ENCODE data around the gene LRFN3.

The LRFN3 gene

GRCh38 chr19:35895911-35896642 is 40.1 kb upstream of the LRFN3 start:
- Histone ChIP-seq H3K27me3 (replicated peaks; ENCODE audit: insufficient read depth, low read length) (no peaks in the 10 kb centered on the region), H4K20me1 (ENCODE audit: insufficient read depth, low read length) (no peaks in the 10 kb centered on the region), H3K36me3 (replicated peaks; ENCODE audit: insufficient read depth, low read length) (no peaks in the 10 kb centered on the region), H3K27ac (ENCODE audit: low read length) (no peak overlapping the region), H3K4me1 (ENCODE audit: low read length) (peaks cover 5% of the 10 kb centered on the region; the same call in 1 of the 2 replicates), H3K4me3 (ENCODE audit: low read length) (no peak overlapping the region), H3K9me3 (replicated peaks; ENCODE audit: insufficient read depth, low read length) (no peaks in the 10 kb centered on the region), H3K9me2 (replicated peaks; ENCODE audit: insufficient read depth, low read length) (no peaks in the 10 kb centered on the region), H3K79me2 (ENCODE audit: low read length) (peaks cover 9% of the 10 kb centered on the region; the same call in 1 of the 2 replicates), H2AFZ (ENCODE audit: low read length) (no peak overlapping the region), H3K4me2 (ENCODE audit: low read depth, low read length) (no peak overlapping the region), H3F3A (ENCODE audit: insufficient read depth, low read length) (peaks cover 9% of the 10 kb centered on the region; the same call in 1 of the 2 replicates), H3K9ac (ENCODE audit: low read length) (no peak overlapping the region)
- TF ChIP-seq EZH2phosphoT487 (IDR thresholded peaks at IDR 0.05; ENCODE audit: low read length) = no peak
- TF ChIP-seq EZH2 (optimal IDR thresholded peaks at IDR 0.05; ENCODE audit: low read depth, low read length) = no peak
- no peak for TF ChIP-seq CTCF (IDR thresholded peaks at IDR 0.05; ENCODE audit: low read length)
- no peak for DNase-seq

GRCh38 chr19:35896643-35897040 is 39.5 kb upstream of the LRFN3 start:
- Histone ChIP-seq H3K4me2 (ENCODE audit: low read depth, low read length) (no peak overlapping the region), H3F3A (ENCODE audit: insufficient read depth, low read length) (peaks cover 9% of the 10 kb centered on the region; the same call in 1 of the 2 replicates), H3K27me3 (replicated peaks; ENCODE audit: insufficient read depth, low read length) (no peaks in the 10 kb centered on the region), H3K9ac (ENCODE audit: low read length) (no peak overlapping the region), H2AFZ (ENCODE audit: low read length) (no peak overlapping the region), H3K4me1 (ENCODE audit: low read length) (peaks cover 5% of the 10 kb centered on the region; the same call in 1 of the 2 replicates), H3K4me3 (ENCODE audit: low read length) (no peak overlapping the region), H3K36me3 (replicated peaks; ENCODE audit: insufficient read depth, low read length) (no peaks in the 10 kb centered on the region), H3K79me2 (ENCODE audit: low read length) (peaks cover 9% of the 10 kb centered on the region; the same call in 1 of the 2 replicates), H3K9me3 (replicated peaks; ENCODE audit: insufficient read depth, low read length) (no peaks in the 10 kb centered on the region), H3K27ac (ENCODE audit: low read length) (no peak overlapping the region), H3K9me2 (replicated peaks; ENCODE audit: insufficient read depth, low read length) (no peaks in the 10 kb centered on the region), H4K20me1 (ENCODE audit: insufficient read depth, low read length) (no peaks in the 10 kb centered on the region)
- TF ChIP-seq EZH2 (optimal IDR thresholded peaks at IDR 0.05; ENCODE audit: low read depth, low read length) = no peak
- TF ChIP-seq CTCF (IDR thresholded peaks at IDR 0.05; ENCODE audit: low read length) = no peak
- DNase-seq = no peak

- TF ChIP-seq EZH2 (optimal IDR thresholded peaks at IDR 0.05; ENCODE audit: low read depth, low read length) (no peak), CTCF (IDR thresholded peaks at IDR 0.05; ENCODE audit: low read length) (no peak), EZH2phosphoT487 (IDR thresholded peaks at IDR 0.05; ENCODE audit: low read length) (no peak)
- Histone ChIP-seq H3K36me3 (replicated peaks; ENCODE audit: insufficient read depth, low read length) (no peaks in the 10 kb centered on the region), H3K4me1 (ENCODE audit: low read length) (peaks cover 5% of the 10 kb centered on the region; the same call in 1 of the 2 replicates), H3K9me3 (replicated peaks; ENCODE audit: insufficient read depth, low read length) (no peaks in the 10 kb centered on the region), H3K9ac (ENCODE audit: low read length) (no peak overlapping the region), H3K4me3 (ENCODE audit: low read length) (no peak overlapping the region), H2AFZ (ENCODE audit: low read length) (no peak overlapping the region), H3K9me2 (replicated peaks; ENCODE audit: insufficient read depth, low read length) (no peaks in the 10 kb centered on the region), H3F3A (ENCODE audit: insufficient read depth, low read length) (peaks cover 9% of the 10 kb centered on the region; the same call in 1 of the 2 replicates), H3K79me2 (ENCODE audit: low read length) (peaks cover 9% of the 10 kb centered on the region; the same call in 1 of the 2 replicates), H3K27ac (ENCODE audit: low read length) (no peak overlapping the region), H3K27me3 (replicated peaks; ENCODE audit: insufficient read depth, low read length) (0 out of 2 replicates have a peak, but pooled peaks cover 5% of the 10 kb centered on the region), H4K20me1 (ENCODE audit: insufficient read depth, low read length) (no peaks in the 10 kb centered on the region), H3K4me2 (ENCODE audit: low read depth, low read length) (no peak overlapping the region)
- no peak for DNase-seq
Measured at GRCh38 chr19:35897706-35898451, 38.3 kb upstream of the LRFN3 start.
